Measurements from ENCODE around the gene ANKRD40CL.
A peak's percentile ranks its signal among the peaks of the same experiment; 100 is the strongest.

Gene ANKRD40CL

DNA sequence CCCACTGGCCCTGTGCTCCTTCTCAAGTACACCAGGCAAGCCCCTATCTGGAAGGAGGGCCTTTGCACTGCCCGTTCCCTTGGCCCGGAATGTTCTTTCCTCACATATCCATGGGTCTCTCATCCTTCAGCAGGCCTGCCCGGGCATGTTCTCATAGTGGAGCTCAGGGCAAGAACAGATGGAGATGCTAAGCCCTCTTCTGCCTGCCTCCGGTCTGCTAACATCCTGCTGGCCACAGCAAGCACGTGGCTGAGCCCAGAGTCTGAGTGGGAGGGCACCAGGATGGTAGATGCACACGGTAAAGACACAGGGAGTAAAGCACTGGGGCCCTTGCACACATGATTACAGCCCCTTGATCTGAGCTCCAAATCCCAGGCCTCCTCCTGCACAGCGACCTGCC lies 19.8 kb upstream of the ANKRD40CL start:
- no peak for DNase-seq

DNA sequence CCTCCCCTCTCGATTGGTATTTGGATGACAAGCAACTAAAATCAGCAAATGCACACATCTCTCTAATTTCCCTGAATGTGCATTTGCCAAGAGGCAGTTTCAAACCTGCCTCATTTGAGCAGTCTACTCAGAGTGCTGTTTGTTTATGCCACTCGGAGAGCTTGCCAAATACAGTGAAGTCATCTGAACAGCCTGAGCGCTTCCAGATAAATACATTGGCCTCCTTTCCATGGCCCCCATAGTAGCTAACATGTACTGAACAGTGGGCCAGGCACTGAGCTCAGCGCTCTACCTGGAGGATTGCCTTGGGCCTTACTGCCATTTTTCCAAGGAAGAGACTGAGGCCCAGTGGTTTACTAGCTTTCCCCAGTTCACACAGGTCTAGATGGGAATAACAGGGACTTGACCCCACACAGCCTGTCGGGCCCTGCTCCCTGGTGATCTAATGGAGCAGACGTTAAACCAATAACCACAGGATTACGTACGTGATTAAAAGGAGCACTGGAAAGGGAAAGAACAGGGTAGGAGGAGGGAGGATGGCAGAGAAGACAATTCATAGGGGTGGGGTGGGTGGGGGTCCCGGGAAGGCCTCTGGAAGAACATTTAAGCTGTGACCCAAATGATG lies 18.7 kb upstream of the ANKRD40CL start:
- no peak for DNase-seq

DNA sequence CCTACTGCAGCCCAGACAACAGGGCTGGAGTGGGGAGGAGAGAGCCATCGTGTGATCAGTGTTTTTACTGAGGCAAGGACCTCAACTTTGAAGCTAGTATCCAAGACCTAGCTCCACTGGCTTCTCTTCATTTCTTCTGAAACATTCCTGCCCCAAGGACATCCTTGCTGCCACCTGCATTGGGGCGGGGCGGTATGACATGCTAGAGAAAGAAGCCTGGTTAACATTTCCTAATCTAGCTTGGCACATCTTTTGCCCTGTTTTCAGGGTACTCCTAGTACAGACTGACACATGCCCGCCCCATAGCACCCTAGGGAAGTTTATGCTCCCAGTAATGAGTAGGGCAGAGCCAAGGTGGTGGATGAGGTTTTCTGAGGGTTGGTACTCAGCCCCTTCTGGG lies 17.8 kb upstream of the ANKRD40CL start:
- no peak for DNase-seq

DNA sequence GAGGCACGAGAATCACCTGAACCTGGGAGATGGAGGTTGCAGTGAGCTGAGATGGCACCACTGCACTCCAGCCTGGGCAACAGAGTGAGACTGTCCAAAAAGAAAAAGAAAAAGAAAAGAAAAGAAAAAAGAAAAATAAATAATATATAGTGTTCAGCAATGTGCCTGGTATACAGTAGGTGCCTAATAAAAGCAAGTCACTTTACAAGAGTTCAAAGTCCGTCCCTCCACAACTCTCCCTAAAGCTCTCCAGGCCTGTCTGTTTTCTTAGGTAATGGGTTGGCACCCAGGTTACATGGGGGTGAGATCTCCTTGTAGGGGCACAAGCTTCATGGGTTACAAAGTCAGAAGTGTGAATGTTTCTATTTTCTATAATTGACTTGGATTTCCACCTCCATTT lies 16.6 kb upstream of the ANKRD40CL start:
- DNase-seq, result no peak

DNA sequence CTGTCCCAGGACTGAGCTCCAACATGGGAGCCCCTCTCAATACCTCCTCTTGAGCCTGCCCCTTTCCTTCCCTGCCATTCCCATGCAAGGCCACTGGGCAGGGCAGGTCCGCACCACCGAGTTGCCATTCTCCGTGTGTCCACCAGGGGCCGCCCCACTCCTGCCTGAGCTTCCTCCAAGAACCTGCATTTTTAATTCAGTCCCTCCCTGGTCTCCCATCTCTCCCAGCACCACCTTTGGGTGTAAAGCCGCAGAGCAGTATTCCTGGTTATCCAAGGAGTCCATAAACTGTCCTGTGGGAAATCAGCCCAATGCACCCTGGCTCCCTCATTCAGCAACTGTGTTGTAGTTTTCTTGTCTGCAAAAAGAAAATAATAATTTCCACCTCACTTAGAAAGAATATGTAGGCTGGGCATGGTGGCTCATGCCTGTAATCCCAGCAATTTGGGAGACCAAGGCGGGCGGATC lies 15.9 kb upstream of the ANKRD40CL start:
- DNase-seq, result peak; percentile 87 to 90

DNA sequence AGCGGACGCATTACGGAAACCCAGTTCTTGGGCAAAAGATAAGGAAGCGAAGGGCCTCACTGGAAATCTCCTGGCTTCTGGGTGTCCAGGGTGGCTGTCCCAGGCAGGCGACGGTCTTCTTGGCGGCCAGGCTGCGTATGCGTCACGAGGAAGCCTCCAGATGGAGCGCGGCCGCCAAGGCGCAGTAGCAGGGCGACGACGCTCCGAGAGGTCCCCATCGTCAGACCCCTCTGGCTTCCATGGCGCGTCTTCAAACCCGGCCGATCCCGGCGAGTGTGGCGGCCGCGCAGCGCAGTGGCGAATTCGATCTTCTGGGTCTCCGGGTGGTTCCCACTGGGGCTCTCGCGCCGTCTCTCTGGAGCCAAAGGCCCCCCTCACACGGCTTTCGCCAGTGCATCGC lies 13.8 kb upstream of the ANKRD40CL start:
- DNase-seq, result no peak

DNA sequence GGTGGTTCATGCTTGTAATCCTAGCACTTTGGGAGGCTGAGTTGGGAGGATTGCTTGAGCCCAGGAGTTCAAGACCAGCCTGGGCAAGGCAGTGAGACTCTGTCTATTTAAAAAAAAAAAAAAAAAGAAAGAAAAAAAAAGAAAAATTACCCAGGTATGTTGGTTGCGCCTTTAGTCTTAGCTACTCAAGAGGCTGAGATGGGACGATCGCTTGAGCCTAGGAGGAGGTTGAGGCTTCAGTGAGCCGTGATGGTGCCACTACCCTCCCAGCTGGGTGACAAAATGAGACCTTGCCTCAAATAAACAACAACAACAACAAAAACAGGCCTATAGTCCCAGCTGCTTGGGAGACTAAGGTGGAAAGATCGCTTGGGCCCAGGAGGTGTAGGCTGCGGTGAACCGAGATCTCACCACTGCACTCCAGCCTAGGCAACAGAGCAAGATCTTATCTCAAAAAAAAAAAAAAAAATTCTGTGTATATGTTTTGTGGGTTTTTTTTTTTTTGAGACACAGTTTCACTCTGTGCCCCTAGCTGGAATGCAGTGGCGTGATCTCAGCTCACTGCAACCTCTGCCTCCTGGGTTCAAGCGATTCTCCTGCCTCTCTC lies 12.5 kb upstream of the ANKRD40CL start:
- no peak for DNase-seq

DNA sequence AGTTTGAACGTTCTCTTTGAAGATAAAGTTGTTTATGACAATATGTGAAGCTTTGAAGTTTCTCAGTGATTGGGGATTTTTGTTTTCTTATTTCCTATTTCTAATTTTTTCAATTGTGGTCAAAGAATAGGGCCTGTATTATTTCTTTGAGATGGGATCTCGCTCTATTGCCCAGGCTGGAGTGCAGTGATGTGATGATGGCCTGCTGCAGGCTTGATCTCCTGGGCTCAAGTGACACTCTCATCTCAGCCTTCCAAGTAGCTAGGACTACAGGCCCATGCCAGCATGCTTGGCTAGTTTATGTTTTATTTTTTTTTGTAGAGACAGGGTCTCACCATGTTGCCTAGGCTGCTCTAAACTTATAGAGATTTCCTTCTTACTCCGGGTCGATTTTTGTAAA lies 11.7 kb upstream of the ANKRD40CL start:
- DNase-seq, result no peak

DNA sequence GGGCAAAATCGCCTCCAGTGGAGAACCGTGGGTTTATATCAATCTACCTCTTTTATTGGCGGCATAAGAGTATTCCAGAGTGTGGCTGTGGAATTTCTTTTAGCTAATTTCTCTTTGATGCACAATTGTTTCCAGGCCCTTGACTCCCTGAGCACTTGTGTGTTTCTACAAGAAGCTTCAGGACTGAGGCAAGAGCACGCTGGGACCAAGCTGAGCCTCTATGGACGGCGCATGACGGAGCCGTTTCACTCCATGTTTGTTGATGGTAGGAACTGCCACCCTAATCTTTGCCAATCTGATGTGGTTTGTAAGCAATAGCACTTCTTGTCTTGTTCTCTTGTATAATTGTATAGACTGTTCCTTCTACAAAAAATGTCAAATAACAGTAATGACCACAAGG lies 11.2 kb upstream of the ANKRD40CL start:
- DNase-seq, result no peak

DNA sequence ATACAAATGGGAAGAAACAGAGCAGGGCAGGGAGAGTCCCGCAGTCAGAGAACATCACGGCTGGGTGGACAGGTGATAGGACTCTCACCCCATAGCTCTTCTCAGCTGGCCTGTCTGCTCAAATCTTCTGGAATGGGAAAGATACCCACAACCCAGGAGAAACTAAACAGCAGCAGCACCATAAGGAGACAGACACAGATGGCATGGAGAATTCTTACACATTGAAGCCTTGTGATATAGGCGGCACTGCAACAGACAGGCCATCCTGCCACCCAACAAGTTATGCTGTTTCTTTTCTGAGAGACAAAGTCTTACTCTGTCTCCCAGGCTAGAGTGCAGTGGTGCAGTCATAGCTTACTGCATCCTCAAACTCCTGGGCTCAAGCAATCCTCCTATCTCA lies 8.6 kb upstream of the ANKRD40CL start:
- DNase-seq, result no peak

DNA sequence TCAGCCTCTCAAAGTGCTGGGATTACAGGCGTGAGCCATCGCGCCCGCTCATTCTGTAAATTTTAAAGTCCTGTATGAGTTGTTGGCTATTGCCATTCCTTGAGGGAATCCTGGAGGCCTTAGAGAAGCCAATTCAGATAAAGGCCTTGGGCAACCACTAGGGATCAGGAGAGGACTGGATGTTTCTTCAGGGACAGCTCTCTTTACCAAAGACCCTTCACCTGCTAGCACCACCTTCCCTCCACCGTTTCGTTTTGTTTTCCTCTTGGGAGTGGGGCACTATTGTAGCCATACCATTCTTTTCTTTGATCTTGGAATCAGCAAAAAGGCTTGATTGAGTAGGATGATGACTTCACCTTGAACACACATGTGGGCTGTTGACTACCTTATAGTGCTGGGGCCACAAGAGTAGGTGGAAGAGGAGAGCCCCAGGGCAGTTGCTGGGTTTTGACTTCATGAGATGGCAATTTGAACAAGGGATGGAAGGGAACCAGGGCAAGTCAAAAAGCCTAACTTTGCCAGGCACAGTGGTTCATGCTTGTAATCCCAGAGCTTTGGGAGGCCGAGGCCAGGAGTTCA lies 7.0 kb upstream of the ANKRD40CL start:
- DNase-seq, result no peak

DNA sequence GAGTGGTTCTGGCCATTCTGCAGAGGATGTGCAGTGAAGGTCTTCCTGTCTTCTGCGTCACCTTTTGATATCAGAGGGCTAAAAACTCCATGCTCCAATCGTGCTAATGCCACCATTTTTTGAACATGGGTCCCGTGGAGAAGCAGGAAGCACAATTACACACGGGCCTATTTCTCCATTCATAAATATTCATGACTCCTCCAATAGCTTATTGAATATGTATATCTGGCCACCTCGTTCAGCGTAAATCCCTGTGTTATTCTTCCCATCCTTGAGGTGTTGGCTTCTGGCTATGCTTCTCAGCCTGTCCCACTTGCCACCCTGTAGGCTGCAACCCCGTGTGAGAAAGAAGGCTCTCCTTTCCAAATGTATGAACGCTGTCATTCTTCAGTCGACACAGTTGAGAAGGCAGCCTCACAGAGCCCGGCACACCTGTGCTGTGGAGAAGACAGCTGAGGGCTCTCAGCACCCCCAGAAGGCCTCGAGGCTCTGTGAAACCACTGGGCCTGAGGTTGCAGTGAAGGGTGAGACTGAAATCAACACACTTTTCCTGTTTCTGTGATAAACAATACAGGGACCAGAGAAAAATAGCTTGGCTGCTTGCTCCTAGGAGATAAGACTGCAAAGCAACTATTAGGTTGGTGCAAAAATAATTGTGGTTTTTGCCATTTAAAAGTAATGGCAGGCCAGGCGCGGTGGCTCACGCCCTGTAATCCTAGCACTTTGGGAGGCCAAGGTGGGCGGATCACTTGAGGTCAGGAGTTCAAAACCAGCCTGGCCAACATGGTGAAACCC lies 4.9 kb upstream of the ANKRD40CL start:
- DNase-seq, result no peak

DNA sequence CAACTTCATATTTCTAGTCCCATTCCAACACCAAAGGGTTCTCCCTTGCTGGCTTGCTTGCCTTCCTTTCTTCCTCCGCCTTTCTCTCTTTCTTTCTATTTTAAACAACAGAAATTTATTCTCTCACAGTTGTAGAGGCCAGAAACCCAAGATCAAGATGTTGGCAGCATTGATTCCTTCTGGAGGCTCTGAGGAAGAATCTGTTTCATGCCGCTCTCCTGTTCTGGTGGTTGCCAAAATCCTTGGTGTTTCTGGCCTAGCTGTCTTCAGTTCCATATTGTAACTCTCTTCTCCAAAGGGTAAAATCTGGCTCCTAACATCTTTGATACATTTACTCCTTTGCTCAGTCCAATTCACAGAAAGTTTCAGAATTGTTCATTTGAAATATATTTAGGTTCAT lies 3.0 kb upstream of the ANKRD40CL start:
- DNase-seq, result no peak

DNA sequence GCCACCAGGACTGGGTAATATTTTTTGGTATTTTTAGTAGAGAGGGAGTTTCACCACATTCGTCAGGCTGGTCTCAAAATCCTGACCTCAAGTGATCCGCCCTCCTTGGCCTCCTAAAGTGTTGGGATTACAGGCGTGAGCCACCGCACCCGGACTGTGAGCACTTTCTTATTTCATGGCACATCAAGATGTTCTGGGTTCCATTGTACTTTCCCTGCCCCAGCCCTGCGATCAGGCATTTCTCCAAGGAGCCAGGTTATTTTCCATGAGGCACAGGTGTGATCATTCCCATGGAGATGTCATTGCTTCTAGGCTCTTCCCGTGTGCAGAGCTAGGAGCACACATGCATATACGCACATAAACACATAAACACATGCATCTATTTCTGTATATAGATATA lies 2.6 kb upstream of the ANKRD40CL start:
- DNase-seq, result no peak

DNA sequence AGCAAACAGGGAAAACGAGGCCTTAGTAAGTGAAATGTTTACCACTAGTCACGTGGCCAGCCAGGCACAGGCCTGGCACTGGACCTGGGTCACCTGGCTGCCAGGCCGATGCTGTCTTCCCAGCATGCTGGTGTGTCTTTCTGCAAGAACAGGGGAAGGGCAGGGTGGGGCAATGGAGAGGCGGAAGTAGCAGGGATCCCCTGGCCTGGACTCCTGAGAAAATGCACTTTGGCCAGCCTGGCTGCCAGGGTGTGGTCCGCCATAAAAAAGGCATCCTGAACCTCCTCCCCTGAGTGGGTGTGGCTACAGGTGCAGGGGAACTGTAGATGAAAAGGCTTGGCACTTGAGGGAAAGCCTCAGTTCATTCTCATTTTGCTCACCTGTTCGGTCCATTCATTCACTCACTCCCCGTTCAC lies 1.0 kb upstream of the ANKRD40CL start:
- DNase-seq, result no peak

DNA sequence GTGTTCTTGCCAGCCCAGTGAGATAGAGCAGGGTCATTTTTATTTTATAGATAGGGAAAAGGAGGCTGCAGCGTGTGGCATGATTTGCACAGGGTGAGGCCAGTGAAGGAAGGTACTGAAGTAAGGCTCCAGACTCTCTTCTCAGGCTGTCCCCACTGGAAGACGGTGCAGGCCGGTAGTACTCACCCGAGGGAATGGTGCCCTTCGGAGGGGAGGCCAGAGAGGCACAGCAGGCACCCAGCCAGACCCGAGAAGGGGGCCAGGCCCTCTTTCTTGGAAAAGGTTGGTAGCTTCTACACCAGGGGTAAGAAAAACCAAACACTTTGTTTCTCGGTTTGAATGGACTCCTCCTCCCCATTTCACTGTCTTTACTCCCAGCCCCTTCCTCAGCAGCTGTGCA lies 288 bp downstream of the ANKRD40CL start:
- DNase-seq, result no peak

DNA sequence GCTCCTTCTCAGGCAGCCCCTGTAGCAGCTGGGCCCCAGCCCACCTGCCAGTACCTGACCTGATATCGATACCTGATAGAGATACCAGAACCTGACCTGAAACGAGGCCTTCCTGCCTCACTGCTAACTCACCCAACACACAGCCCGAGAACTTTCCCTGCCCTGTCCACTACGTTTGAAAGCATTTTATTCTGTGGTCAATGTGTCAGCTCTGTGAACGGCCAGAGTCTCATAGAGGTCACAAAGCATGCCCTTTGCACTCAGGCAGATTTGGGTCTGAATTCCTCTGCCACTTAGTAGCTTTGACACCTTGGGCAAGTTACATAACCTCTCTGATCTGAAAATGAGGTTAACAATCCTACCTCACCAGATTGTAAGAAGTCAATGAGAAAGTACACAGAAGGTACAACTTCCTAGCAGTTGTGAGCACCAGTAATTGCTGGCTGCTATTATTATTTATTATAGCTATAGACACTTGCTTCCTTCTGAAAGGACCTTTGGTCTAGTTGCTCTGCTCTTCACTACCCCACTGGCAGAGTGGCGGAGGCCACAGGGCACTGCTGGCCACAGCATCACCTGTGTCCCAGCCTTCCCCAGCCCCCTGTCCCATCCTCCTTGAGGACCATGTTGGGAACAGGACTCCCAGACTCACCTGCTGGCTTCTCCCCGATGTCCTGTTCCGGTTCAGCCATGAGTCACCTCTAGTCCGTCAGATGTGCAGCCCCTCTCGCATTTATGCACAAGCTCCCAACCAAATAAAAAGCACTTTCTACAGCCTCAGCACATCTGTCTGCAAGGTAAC lies 895 bp downstream of the ANKRD40CL start:
- no peak for DNase-seq

DNA sequence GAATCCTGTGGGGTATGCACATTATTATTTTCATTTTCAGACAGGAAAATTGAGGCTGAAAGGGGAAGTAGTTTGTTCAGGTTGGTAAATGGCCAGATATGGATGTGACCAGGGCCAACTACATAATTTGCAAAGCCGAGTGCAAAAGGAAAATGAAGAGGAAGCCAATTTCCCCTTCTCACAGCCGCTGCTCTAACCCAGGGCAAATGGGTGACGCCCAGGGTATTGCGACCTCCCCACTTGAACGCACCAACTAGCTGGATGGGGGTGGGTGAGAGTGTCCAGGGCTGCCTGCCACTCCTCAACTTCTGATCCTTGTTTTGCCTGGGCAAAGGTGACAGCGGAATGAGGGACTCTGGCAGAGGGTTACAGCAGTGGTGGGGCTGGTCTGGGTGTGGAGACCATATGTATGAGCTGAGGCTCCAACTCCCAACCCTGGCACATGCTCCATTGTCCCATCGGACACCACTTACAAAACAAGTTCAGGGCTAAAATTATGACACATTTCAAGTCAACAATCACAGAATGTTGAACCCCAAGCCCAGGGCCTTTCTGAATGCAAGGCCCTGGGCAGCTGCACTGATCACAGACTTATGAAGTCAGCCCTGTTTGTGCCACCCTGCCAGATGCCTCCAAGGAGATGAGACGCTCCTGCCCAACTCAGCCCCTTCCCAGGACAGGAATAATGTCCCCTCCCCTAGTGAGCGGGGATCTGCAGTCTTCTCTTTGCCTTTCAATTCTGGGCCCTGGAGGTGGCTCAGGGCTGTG lies 1.7 kb downstream of the ANKRD40CL start:
- DNase-seq, result peak; percentile 60 to 80

DNA sequence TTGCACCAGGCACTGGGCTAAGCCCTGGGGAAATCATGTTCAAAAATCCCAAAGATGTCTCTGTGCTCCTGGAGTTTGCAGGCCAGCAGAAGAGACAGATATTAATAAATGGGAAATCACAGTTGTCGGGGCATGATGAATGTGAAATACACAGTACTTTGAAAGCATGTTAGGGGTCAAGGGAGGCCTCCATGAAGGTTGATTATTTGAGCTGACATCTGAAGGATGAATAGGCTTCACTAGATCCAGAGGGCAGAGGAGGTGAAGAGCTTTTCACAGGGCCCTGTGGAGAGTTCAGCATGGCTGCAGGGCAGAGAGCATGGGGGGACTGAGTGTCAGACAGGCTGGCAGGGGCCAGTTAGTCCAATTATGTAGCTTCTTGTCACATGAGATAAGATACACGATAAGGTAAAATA lies 2.6 kb downstream of the ANKRD40CL start:
- DNase-seq, result no peak

DNA sequence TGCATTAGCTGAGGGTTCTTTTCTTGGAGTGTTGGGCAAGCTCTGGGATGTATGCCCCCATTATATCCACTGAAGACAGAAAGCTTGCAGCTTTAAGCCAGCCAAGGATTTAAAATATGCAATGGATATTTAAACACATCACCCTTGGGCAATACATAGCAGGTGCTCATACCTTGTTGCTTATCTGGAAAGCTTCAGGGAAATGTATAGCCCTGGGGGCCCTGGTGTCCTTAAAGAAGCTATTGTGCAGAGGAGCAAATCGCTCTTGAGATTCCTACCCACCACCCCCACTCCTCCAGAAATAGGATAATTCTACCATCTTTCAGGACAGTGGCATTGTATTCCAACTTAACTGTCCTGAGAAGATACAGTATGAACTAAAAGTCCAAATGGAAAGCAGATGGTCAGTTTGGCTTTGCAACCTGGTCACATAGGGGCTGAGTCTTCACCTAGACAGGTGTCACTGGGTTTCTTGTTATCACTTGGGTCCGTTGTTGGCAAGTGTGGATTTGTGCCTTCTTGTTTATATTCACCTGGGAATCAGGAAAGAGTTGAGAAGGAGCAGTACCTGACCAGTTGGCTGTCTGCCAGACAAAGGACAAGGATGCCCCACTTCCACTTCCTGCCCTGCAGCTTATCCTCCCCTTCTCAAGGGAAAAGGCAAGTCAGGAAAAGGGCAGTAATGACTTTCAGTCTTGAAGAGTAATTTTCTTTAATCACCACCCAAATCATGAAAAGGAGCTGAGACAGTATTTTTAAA lies 3.4 kb downstream of the ANKRD40CL start:
- no peak for DNase-seq

DNA sequence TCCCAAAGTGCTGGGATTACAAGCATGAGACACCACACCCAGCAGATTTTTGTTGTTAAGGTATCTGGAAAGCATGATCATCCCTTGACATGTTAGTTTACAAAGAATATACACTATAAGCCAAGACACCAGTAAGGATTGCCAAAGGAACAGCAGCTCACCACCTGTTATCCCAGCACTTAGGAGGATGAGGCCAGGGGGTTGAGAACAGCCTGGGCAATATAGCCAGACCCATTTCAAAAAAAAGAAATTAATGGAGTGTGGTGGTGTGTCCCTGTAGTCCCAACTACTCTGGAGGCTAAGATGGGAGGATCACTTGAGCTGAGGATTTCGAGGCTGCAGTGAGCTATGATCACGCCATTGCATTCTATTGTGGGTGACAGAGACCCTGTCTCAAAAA lies 5.1 kb downstream of the ANKRD40CL start:
- no peak for DNase-seq
